VCaP (cell line): Measurements from ENCODE around the gene MYOG.

Experiments used
- H3K27ac ChIP-seq: fragments of 450-650 bp; 2 replicates; pipeline ENCODE4 v1.5.1; 2017
- CTCF ChIP-seq: fragments of 450-650 bp; conservative IDR thresholded peaks from 2 replicates; pipeline ENCODE4 v1.5.1; 2017; ENCODE audit warnings: mild to moderate bottlenecking, moderate library complexity

Gene MYOG

GRCh38 chr1:203113308-203113707, 27.5 kb upstream of the MYOG start:
- TF ChIP-seq CTCF: no peak
- no peak overlapping the region for H3K27ac ChIP-seq

GRCh38 chr1:203112475-203112874, 26.7 kb upstream of the MYOG start:
- no peak overlapping the region for H3K27ac ChIP-seq
- no peak for TF ChIP-seq CTCF

GRCh38 chr1:203104789-203105390, 19.1 kb upstream of the MYOG start:
- no peak for TF ChIP-seq CTCF

GRCh38 chr1:203103829-203104495, 18.1 kb upstream of the MYOG start:
- TF ChIP-seq CTCF: no peak
- H3K27ac ChIP-seq: no peak overlapping the region

More at GRCh38 chr1:203104789-203105390, 19.1 kb upstream of the MYOG start:
- H3K27ac ChIP-seq: no peak overlapping the region

- TF ChIP-seq CTCF: no peak
- no peak overlapping the region for H3K27ac ChIP-seq
Observed at GRCh38 chr1:203103216-203103615, 17.4 kb upstream of the MYOG start.

- TF ChIP-seq CTCF: no peak
- no peak overlapping the region for H3K27ac ChIP-seq
Observed at GRCh38 chr1:203101813-203102634, 16.2 kb upstream of the MYOG start.

GRCh38 chr1:203100516-203100869, 14.7 kb upstream of the MYOG start:
- no peak for TF ChIP-seq CTCF
- H3K27ac ChIP-seq: no peak overlapping the region
